H1 (cell line): Measurements from ENCODE around the gene HS6ST3. TPM values are rescaled to one million over a fixed set of nuclear protein-coding genes. Genes with fewer than 3 reads are reported as not detected.

Source experiments
- CTCF ChIA-PET: fragments of 300-600 bp; sonication (Branson Sonifier 250); formaldehyde crosslinking; loops from one replicate; lab custom pipeline; 2021; ENCODE audit not compliant: partially characterized antibody; lab: Charles Lee
- POLR2A ChIA-PET: fragments of 300-600 bp; sonication (Branson Sonifier 250); formaldehyde crosslinking; loops from one replicate; lab custom pipeline; 2021; ENCODE audit warnings: inconsistent platforms; ENCODE audit not compliant: partially characterized antibody; lab: Charles Lee
- DNase-seq, 2 experiments: peaks; one replicate each; pipeline versions ENCODE4 v3.0.0 to v3.0.0-alpha.2; 2010 to 2022; ENCODE audit warnings: low spot score in 2 of 2, low read depth in 1 of 2, mixed read lengths in 1 of 2
- FAIRE-seq: peaks from 2 replicates; lab custom pipeline; 2011; peaks lifted over from hg19 to GRCh38; lab: Jason Lieb, UNC
- H2AFZ ChIP-seq: 2 replicates; pipeline ENCODE4 v1.8.1; 2012; ENCODE audit warnings: low read length, inconsistent platforms
- H2AK5ac ChIP-seq: 2 replicates; pipeline ENCODE4 v1.6.1; 2013; ENCODE audit warnings: low read depth, low read length
- H2BK120ac ChIP-seq: replicated peaks from 2 replicates; pipeline ENCODE3; 2013; ENCODE audit warnings: low read depth, low read length, inconsistent platforms
- H2BK12ac ChIP-seq: 2 replicates; pipeline ENCODE4 v1.6.1; 2013; ENCODE audit warnings: low read depth, low read length
- H2BK15ac ChIP-seq: 2 replicates; pipeline ENCODE4 v1.6.1; 2013; ENCODE audit warnings: low read length
- H2BK20ac ChIP-seq: 2 replicates; pipeline ENCODE4 v1.6.1; 2013; ENCODE audit warnings: low read length
- H2BK5ac ChIP-seq: 2 replicates; pipeline ENCODE4 v1.6.1; 2013; ENCODE audit warnings: low read depth, low read length
- H3K14ac ChIP-seq: 2 replicates; pipeline ENCODE4 v1.6.1; 2013; ENCODE audit warnings: inconsistent platforms; ENCODE audit not compliant: insufficient read length
- H3K18ac ChIP-seq: 2 replicates; pipeline ENCODE4 v1.6.1; 2013; ENCODE audit warnings: low read length; ENCODE audit errors: extremely low read depth
- H3K23ac ChIP-seq: 2 replicates; pipeline ENCODE4 v1.6.1; 2013; ENCODE audit warnings: inconsistent platforms; ENCODE audit not compliant: insufficient read length
- H3K23me2 ChIP-seq: 2 replicates; pipeline ENCODE4 v1.6.1; 2013; ENCODE audit warnings: low read depth, low read length
- H3K27ac ChIP-seq: 2 replicates; pipeline ENCODE4 v1.6.1; 2011; ENCODE audit warnings: low read depth, low read length, inconsistent platforms
- H3K27me3 ChIP-seq, 4 experiments: replicated peaks in 1 of 4; 1 replicate in 1 of 4; 2 replicates in 3 of 4; pipeline versions ENCODE4 v1.6.1 to v1.8.1; 2011 to 2013; ENCODE audit warnings: low read length in 3 of 4, mild to moderate bottlenecking in 3 of 4, inconsistent platforms in 2 of 4, mixed read lengths in 2 of 4, moderate library complexity in 1 of 4; ENCODE audit not compliant: control insufficient read depth in 3 of 4, insufficient read depth in 3 of 4; ENCODE audit errors: extremely low read depth in 1 of 4
- H3K36me3 ChIP-seq, 4 experiments: 2 replicates each; pipeline versions ENCODE4 v1.6.1 to v1.8.1; 2011 to 2013; ENCODE audit warnings: mild to moderate bottlenecking in 4 of 4, low read length in 3 of 4, moderate library complexity in 2 of 4, control low read depth in 1 of 4, inconsistent platforms in 1 of 4; ENCODE audit not compliant: insufficient read depth in 4 of 4, control insufficient read depth in 2 of 4
- H3K4ac ChIP-seq: replicated peaks from 2 replicates; pipeline ENCODE3; 2013; ENCODE audit warnings: low read length, low read depth, mixed read lengths, inconsistent platforms; ENCODE audit not compliant: insufficient read length
- H3K4me1 ChIP-seq, 4 experiments: replicated peaks in 1 of 4; 1 replicate in 1 of 4; 2 replicates in 3 of 4; pipeline versions ENCODE4 v1.6.1 to v1.8.1; 2011 to 2013; ENCODE audit warnings: low read length in 3 of 4, inconsistent platforms in 2 of 4, mixed read lengths in 1 of 4; ENCODE audit not compliant: insufficient read depth in 4 of 4, control insufficient read depth in 3 of 4
- H3K4me2 ChIP-seq, 2 experiments: 2 replicates each; pipeline versions ENCODE4 v1.6.1 to v1.8.1; 2011 to 2013; ENCODE audit warnings: low read depth in 2 of 2, low read length in 2 of 2, control low read depth in 1 of 2, inconsistent platforms in 1 of 2, mild to moderate bottlenecking in 1 of 2; ENCODE audit not compliant: insufficient read depth in 1 of 2
- H3K4me3 ChIP-seq, 4 experiments: fragments of 200-600, 300-600 bp in 1 of 4; sonication (generic), shearing (Covaris generic), sonication (Bioruptor Twin) in 1 of 4; 2 replicates each; pipeline versions ENCODE4 v1.5.1 to v1.8.1; 2011 to 2016; ENCODE audit warnings: low read length in 4 of 4, low read depth in 3 of 4, control low read depth in 2 of 4, inconsistent platforms in 2 of 4, mild to moderate bottlenecking in 2 of 4, mixed read lengths in 1 of 4, moderate library complexity in 1 of 4; ENCODE audit not compliant: insufficient read depth in 2 of 4; ENCODE audit errors: extremely low read depth in 1 of 4
- H3K56ac ChIP-seq: replicated peaks from 2 replicates; pipeline ENCODE3; 2013; ENCODE audit warnings: low read depth, mild to moderate bottlenecking, mixed read lengths, low read length, inconsistent platforms; ENCODE audit not compliant: insufficient read length
- H3K79me1 ChIP-seq: 2 replicates; pipeline ENCODE4 v1.6.1; 2013; ENCODE audit warnings: low read depth, low read length, control low read depth
- H3K79me2 ChIP-seq, 2 experiments: 2 replicates each; pipeline versions ENCODE4 v1.6.1 to v1.8.1; 2012 to 2013; ENCODE audit warnings: low read length in 2 of 2, mild to moderate bottlenecking in 2 of 2, inconsistent platforms in 1 of 2; ENCODE audit not compliant: insufficient read depth in 2 of 2, control insufficient read depth in 1 of 2
- H3K9ac ChIP-seq, 4 experiments: replicated peaks in 1 of 4; 1 replicate in 1 of 4; 2 replicates in 3 of 4; pipeline versions ENCODE4 v1.6.1 to v1.8.1; 2011 to 2013; ENCODE audit warnings: low read depth in 3 of 4, low read length in 3 of 4, control low read depth in 2 of 4, mild to moderate bottlenecking in 2 of 4, moderate library complexity in 2 of 4, inconsistent platforms in 1 of 4; ENCODE audit errors: extremely low read depth in 1 of 4
- H3K9me3 ChIP-seq, 2 experiments: 2 replicates each; pipeline versions ENCODE4 v1.6.1 to v1.8.1; 2012 to 2013; ENCODE audit warnings: mild to moderate bottlenecking in 2 of 2, moderate library complexity in 2 of 2, control low read depth in 1 of 2, inconsistent platforms in 1 of 2, low read depth in 1 of 2, low read length in 1 of 2, mixed read lengths in 1 of 2; ENCODE audit not compliant: insufficient read depth in 2 of 2
- H4K20me1 ChIP-seq, 2 experiments: replicated peaks in 1 of 2; 2 replicates each; pipeline versions ENCODE3 to v1.8.1; 2011 to 2013; ENCODE audit warnings: inconsistent platforms in 2 of 2, low read length in 2 of 2, mild to moderate bottlenecking in 1 of 2; ENCODE audit not compliant: insufficient read depth in 2 of 2, control insufficient read depth in 1 of 2
- H4K5ac ChIP-seq: 2 replicates; pipeline ENCODE4 v1.6.1; 2013; ENCODE audit warnings: low read length, low read depth, mixed read lengths, inconsistent platforms; ENCODE audit not compliant: insufficient read length
- H4K8ac ChIP-seq: 2 replicates; pipeline ENCODE4 v1.8.0; 2013; ENCODE audit warnings: mild to moderate bottlenecking, moderate library complexity, low read length, inconsistent platforms; ENCODE audit not compliant: insufficient read depth; ENCODE audit errors: extremely low read depth
- H4K91ac ChIP-seq: replicated peaks from 2 replicates; pipeline ENCODE3; 2013; ENCODE audit warnings: low read length, mixed read lengths, inconsistent platforms; ENCODE audit not compliant: insufficient read length
- BACH1 ChIP-seq: IDR thresholded peaks from 2 replicates; pipeline ENCODE4 v1.6.1; 2012; ENCODE audit warnings: low read length, improper control_type of control experiment
- RAD21 ChIP-seq, 2 experiments: IDR thresholded peaks in 1 of 2; conservative IDR thresholded peaks in 1 of 2; 2 replicates each; pipeline ENCODE4 v1.6.1; 2011; ENCODE audit warnings: low read depth in 2 of 2, low read length in 2 of 2, improper control_type of control experiment in 1 of 2, inconsistent platforms in 1 of 2, mild to moderate bottlenecking in 1 of 2, moderate library complexity in 1 of 2
- YY1 ChIP-seq: IDR thresholded peaks from 2 replicates; pipeline ENCODE4 v1.6.1; 2011; ENCODE audit warnings: low read depth, mild to moderate bottlenecking, low read length
- WGBS, 2 experiments: shearing (Covaris generic) in 1 of 2; methylation state at CpG; one replicate each; pipeline versions ENCODE4 v1.1.6 to v1.1.7; 2013 to 2015; ENCODE audit warnings: low lambda C conversion rate in 2 of 2, mixed read lengths in 2 of 2, inconsistent platforms in 1 of 2, low coverage in 1 of 2, missing lambda C conversion rate in 1 of 2; ENCODE audit not compliant: insufficient replicate concordance in 2 of 2, insufficient coverage in 1 of 2, insufficient read length in 1 of 2; ENCODE audit errors: extremely low coverage in 1 of 2, missing lambda C conversion rate in 1 of 2; 5-methylcytosine and 5-hydroxymethylcytosine counted together
- polyA plus RNA-seq, 7 experiments: library from polyadenylated mRNA; depleted of rRNA in 3 of 7; stranded (reverse) in 5 of 7; unstranded in 2 of 7; fragments of >200 nt in 5 of 7; fragments of 200-250 nt in 2 of 7; gene quantifications; 1 replicate in 5 of 7; 2 replicates in 1 of 7; 4 replicates in 1 of 7; pipeline versions ENCODE4 v1.2.1 to v1.2.3, GENCODE V29; 2011 to 2013; ENCODE audit warnings: missing spikeins in 2 of 7, mixed read lengths in 2 of 7
- total RNA-seq: library from RNA; stranded (reverse); fragmentation: NEBNext Ultra II Directional; extraction: Animal tissue kit (Norgen Biotek cat#: 25700); gene quantifications from 2 replicates; pipeline ENCODE4 v1.2.1, GENCODE V29; 2021

Gene HS6ST3
- total and polyA plus RNA-seq, 2 of the 8 experiments (the other 6 are each of a cell fraction or from before 2014, with no cell fraction given): 0.45 to 1.2 TPM

DNA sequence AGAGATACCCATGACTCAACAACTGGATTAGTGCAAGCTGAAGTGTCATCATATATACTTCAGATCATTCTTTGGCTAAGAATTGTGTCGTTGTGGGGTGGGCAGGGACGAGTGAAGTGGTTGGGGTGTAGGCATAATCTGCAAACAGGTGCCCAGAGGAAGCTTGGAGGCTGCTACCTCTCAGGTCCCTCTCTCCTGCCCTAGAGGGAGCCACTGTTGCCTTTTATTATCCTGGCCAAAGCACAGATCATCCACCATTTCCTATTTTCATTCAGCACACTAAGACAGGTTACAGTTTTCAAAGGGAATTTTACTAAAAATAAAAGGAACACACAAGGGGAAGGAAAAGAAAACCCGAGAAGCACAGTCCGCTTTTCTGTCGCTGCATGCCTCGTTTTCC, 126.6 kb downstream of the HS6ST3 start:
- H3K18ac ChIP-seq: no peak overlapping the region
- H3K79me1 ChIP-seq: no peaks in the 10 kb centered on the region
- peaks cover 0 to 4% (median 0%) of the 10 kb centered on the region in 4 experiments; a peak in 1 of 7 replicates for H3K4me1 ChIP-seq
- H2AFZ ChIP-seq: 0 out of 2 replicates have a peak overlapping the region, but pooled peaks have one; percentile 67
- H3K23ac ChIP-seq: no peak overlapping the region
- H3K27ac ChIP-seq: no peak overlapping the region
- H3K23me2 ChIP-seq: no peaks in the 10 kb centered on the region
- no peak overlapping the region for H2BK15ac ChIP-seq
- no peaks in the 10 kb centered on the region for H4K20me1 ChIP-seq
- no peak overlapping the region for H2BK120ac ChIP-seq
- FAIRE-seq (peak; percentile 60), DNase-seq (no peak)
- H2BK12ac ChIP-seq: no peak overlapping the region
- H3K4me2 ChIP-seq: no peak overlapping the region
- peak overlapping the region; percentile 16 for H2BK5ac ChIP-seq
- H3K56ac ChIP-seq: no peak overlapping the region
- no peak overlapping the region for H3K14ac ChIP-seq
- no peak overlapping the region for H4K8ac ChIP-seq
- peaks cover 0 to 1% (median 0%) of the 10 kb centered on the region in 4 experiments; a peak in 1 of 7 replicates for H3K27me3 ChIP-seq
- H3K36me3 ChIP-seq: no peaks in the 10 kb centered on the region
- CTCF ChIA-PET: interaction anchor here (1.0 kb wide), 1 partner anchor 28 kb away, joined by 3 read pairs; no protein-coding TSS in a partner anchor
- H4K91ac ChIP-seq: no peak overlapping the region
- H2BK20ac ChIP-seq: no peak overlapping the region
- H4K5ac ChIP-seq: no peak overlapping the region
- 91% methylated on average over 2 of the region's 6 CpGs; no CpG with 5 or more reads in 1 of the 2 experiments for WGBS, 2 experiments
- no peak overlapping the region for H3K4ac ChIP-seq
- POLR2A ChIA-PET: no interaction called here
- H3K9ac ChIP-seq: no peak overlapping the region
- no peaks in the 10 kb centered on the region for H3K79me2 ChIP-seq
- H3K4me3 ChIP-seq: no peak overlapping the region
- H3K9me3 ChIP-seq: no peaks in the 10 kb centered on the region
- H2AK5ac ChIP-seq: no peak overlapping the region
- TF ChIP-seq YY1 (0 out of 2 replicates have a peak, but pooled peaks have one; percentile 15), BACH1 (no peak), RAD21 (IDR thresholded peaks at IDR 0.05 in 1 of 2, conservative IDR thresholded peaks at IDR 0.05 in 1 of 2; ENCODE audit: low read depth in 2 of 2, low read length in 2 of 2) (peak; percentile 60)
